GM23338 (cell line): ENCODE results near the gene HNMT. TPM values are rescaled to one million over a fixed set of nuclear protein-coding genes. Genes with fewer than 3 reads are reported as not detected.

ENCODE experiments used
- ATAC-seq: fragments of 200-7000 bp; cut with Tn5 transposase; 3 replicates; pipeline ENCODE4 v1.9.1; 2020
- DNase-seq: peaks from one replicate; pipeline ENCODE4 v3.0.0-alpha.2; 2015; ENCODE audit warnings: low spot score
- H2AFZ ChIP-seq: fragments of 200-600 bp; sonication (generic); 2 replicates; pipeline ENCODE4 v1.8.0; 2016; ENCODE audit warnings: antibody characterized with exemption, mild to moderate bottlenecking, moderate library complexity
- H3F3A ChIP-seq: fragments of 200-600 bp; sonication (generic); replicated peaks from 2 replicates; pipeline ENCODE4 v1.8.0; 2017; ENCODE audit warnings: antibody characterized with exemption, mixed run types, low read depth
- H3K27ac ChIP-seq: fragments of 200-600 bp; sonication (generic); 2 replicates; pipeline ENCODE4 v1.6.1; 2016; ENCODE audit warnings: low read depth
- H3K27me3 ChIP-seq: fragments of 200-600 bp; sonication (generic); 2 replicates; pipeline ENCODE4 v1.8.0; 2016; ENCODE audit warnings: mild to moderate bottlenecking, mixed run types, moderate library complexity; ENCODE audit not compliant: insufficient read depth
- H3K36me3 ChIP-seq: fragments of 200-600 bp; sonication (generic); 2 replicates; pipeline ENCODE4 v1.8.0; 2016; ENCODE audit warnings: mild to moderate bottlenecking; ENCODE audit not compliant: insufficient read depth
- H3K4me1 ChIP-seq: fragments of 200-600 bp; sonication (generic); 2 replicates; pipeline ENCODE4 v1.8.0; 2016; ENCODE audit warnings: mild to moderate bottlenecking, moderate library complexity; ENCODE audit not compliant: insufficient read depth
- H3K4me2 ChIP-seq: fragments of 200-600 bp; sonication (generic); 2 replicates; pipeline ENCODE4 v1.7.1; 2017; ENCODE audit warnings: mixed run types
- H3K4me3 ChIP-seq: fragments of 200-600 bp; sonication (generic); 2 replicates; pipeline ENCODE4 v1.6.1; 2016; ENCODE audit warnings: mixed run types
- H3K79me2 ChIP-seq: fragments of 200-600 bp; sonication (generic); replicated peaks from 2 replicates; pipeline ENCODE4 v1.8.0; 2017; ENCODE audit warnings: mild to moderate bottlenecking; ENCODE audit not compliant: insufficient read depth
- H3K9me2 ChIP-seq: fragments of 200-600 bp; sonication (generic); 2 replicates; pipeline ENCODE4 v1.8.0; 2017; ENCODE audit not compliant: insufficient read depth
- H4K20me1 ChIP-seq: fragments of 200-600 bp; sonication (generic); replicated peaks from 2 replicates; pipeline ENCODE4 v1.8.0; 2017; ENCODE audit warnings: mild to moderate bottlenecking; ENCODE audit not compliant: insufficient read depth
- H3K27ac Mint-ChIP-seq: 2 replicates; pipeline ENCODE4 v1.8.0; 2020; ENCODE audit warnings: inconsistent platforms, mild to moderate bottlenecking, moderate library complexity, mixed read lengths
- H3K27me3 Mint-ChIP-seq: 3 replicates; pipeline ENCODE4 v1.8.0; 2022; ENCODE audit warnings: low read depth, mild to moderate bottlenecking, moderate library complexity, mixed read lengths, inconsistent platforms; ENCODE audit not compliant: insufficient read depth, poor library complexity
- H3K36me3 Mint-ChIP-seq: 3 replicates; pipeline ENCODE4 v1.8.0; 2021; ENCODE audit warnings: low read depth, mild to moderate bottlenecking, inconsistent platforms, moderate library complexity, mixed read lengths
- H3K4me1 Mint-ChIP-seq: 3 replicates; pipeline ENCODE4 v1.8.0; 2020; ENCODE audit warnings: mild to moderate bottlenecking, inconsistent platforms, mixed read lengths
- H3K4me3 Mint-ChIP-seq: 3 replicates; pipeline ENCODE4 v1.8.0; 2021; ENCODE audit warnings: moderate library complexity, mild to moderate bottlenecking, inconsistent platforms, mixed read lengths
- H3K9me3 Mint-ChIP-seq: 3 replicates; pipeline ENCODE4 v1.8.0; 2020; ENCODE audit warnings: moderate library complexity, mild to moderate bottlenecking, inconsistent platforms, mixed read lengths
- CREB1 ChIP-seq: fragments of 250-450 bp; sonication (Bioruptor Pico); IDR thresholded peaks from 2 replicates; pipeline ENCODE4 v1.5.0; 2020; ENCODE audit warnings: low read depth, mild to moderate bottlenecking, moderate library complexity
- CTCF ChIP-seq, 2 experiments: fragments of 200-600 bp in 1 of 2; sonication (generic) in 1 of 2; conservative IDR thresholded peaks; 2 replicates each; pipeline versions ENCODE4 v1.5.1 to v1.6.1; 2016 to 2017; ENCODE audit warnings: antibody characterized with exemption in 2 of 2, low read depth in 2 of 2, mild to moderate bottlenecking in 2 of 2, moderate library complexity in 1 of 2
- ETS1 ChIP-seq: IDR thresholded peaks from 2 replicates; pipeline ENCODE4 v1.6.1; 2016; ENCODE audit warnings: antibody characterized with exemption
- EZH2 ChIP-seq: fragments of 200-600 bp; sonication (generic); IDR thresholded peaks from one replicate; pipeline ENCODE4 v1.8.0; 2017; ENCODE audit warnings: antibody characterized with exemption, mild to moderate bottlenecking, low read depth; ENCODE audit not compliant: unreplicated experiment
- EZH2phosphoT487 ChIP-seq: fragments of 200-600 bp; sonication (generic); IDR thresholded peaks from one replicate; pipeline ENCODE4 v1.8.1; 2018; ENCODE audit warnings: antibody characterized with exemption; ENCODE audit not compliant: unreplicated experiment
- JUNB ChIP-seq: IDR thresholded peaks from one replicate; pipeline ENCODE4 v1.6.1; 2016; ENCODE audit warnings: antibody characterized with exemption; ENCODE audit not compliant: unreplicated experiment
- POLR2AphosphoS5 ChIP-seq: IDR thresholded peaks from 2 replicates; pipeline ENCODE4 v1.6.1; 2016; ENCODE audit warnings: antibody characterized with exemption, low read depth
- REST ChIP-seq: IDR thresholded peaks from one replicate; pipeline ENCODE4 v1.6.1; 2018; ENCODE audit warnings: antibody characterized with exemption; ENCODE audit not compliant: unreplicated experiment
- STAT1 ChIP-seq: IDR thresholded peaks from one replicate; pipeline ENCODE4 v1.6.1; 2016; ENCODE audit warnings: antibody characterized with exemption; ENCODE audit not compliant: unreplicated experiment
- ZNF114 ChIP-seq: fragments of 250-450 bp; sonication (Bioruptor Pico); IDR thresholded peaks from 2 replicates; pipeline ENCODE4 v1.5.0; 2020; ENCODE audit warnings: mild to moderate bottlenecking, moderate library complexity
- ZNF331 ChIP-seq: fragments of 250-450 bp; sonication (Bioruptor Pico); IDR thresholded peaks from 2 replicates; pipeline ENCODE4 v1.5.0; 2020; ENCODE audit warnings: low read depth, mild to moderate bottlenecking, moderate library complexity
- polyA plus RNA-seq: library from polyadenylated mRNA; unstranded; fragments of >200 nt; fragmentation: Nextera tagmentation; extraction: Ambion mirVana; gene quantifications from 2 replicates; pipeline ENCODE4 v1.2.1, GENCODE V29; 2016
- total RNA-seq: library from RNA; depleted of rRNA; stranded (reverse); fragments of >200 nt; shearing (Covaris generic); gene quantifications from 2 replicates; pipeline ENCODE4 v1.2.3, GENCODE V29; 2014

The HNMT gene
- total and polyA plus RNA-seq, 2 experiments from 2014 or later: 3.3 to 3.4 TPM

GRCh38 chr2:137967042-137967441, 2.8 kb downstream of the HNMT start:
- Histone ChIP-seq H4K20me1 (no peaks in the 10 kb centered on the region), H3K4me1 (peaks cover 19% of the 10 kb centered on the region), H3K27me3 (no peaks in the 10 kb centered on the region), H3K36me3 (no peaks in the 10 kb centered on the region), H3F3A (no peaks in the 10 kb centered on the region), H3K4me3 (no peak overlapping the region), H3K79me2 (no peaks in the 10 kb centered on the region), H3K9me2 (no peaks in the 10 kb centered on the region), H2AFZ (no peak overlapping the region), H3K4me2 (no peak overlapping the region), H3K27ac (no peak overlapping the region)
- no peak overlapping the region for H3K4me3 Mint-ChIP-seq
- DNase-seq: no peak
- H3K27me3 Mint-ChIP-seq: peaks cover 2% of the 10 kb centered on the region
- H3K4me1 Mint-ChIP-seq: peaks cover 18% of the 10 kb centered on the region
- no peak for TF ChIP-seq EZH2phosphoT487
- TF ChIP-seq EZH2: no peak
- TF ChIP-seq JUNB: no peak
- TF ChIP-seq POLR2AphosphoS5: no peak
- no peak for TF ChIP-seq STAT1
- no peak for TF ChIP-seq ETS1
- no peak for TF ChIP-seq REST
- TF ChIP-seq ZNF331 (CRISPR knock-in tag): no peak
- TF ChIP-seq CREB1 (CRISPR knock-in tag): no peak
- no peak for ATAC-seq
- H3K36me3 Mint-ChIP-seq: no peaks in the 10 kb centered on the region
- no peaks in the 10 kb centered on the region for H3K9me3 Mint-ChIP-seq
- no peak overlapping the region for H3K27ac Mint-ChIP-seq

- Histone ChIP-seq H3K9me2 (no peaks in the 10 kb centered on the region), H3K4me3 (no peak overlapping the region), H3K4me2 (no peak overlapping the region), H3K36me3 (no peaks in the 10 kb centered on the region), H2AFZ (no peak overlapping the region), H3K27me3 (no peaks in the 10 kb centered on the region), H3K27ac (no peak overlapping the region), H3K4me1 (peaks cover 14% of the 10 kb centered on the region), H3K79me2 (no peaks in the 10 kb centered on the region), H4K20me1 (no peaks in the 10 kb centered on the region), H3F3A (no peaks in the 10 kb centered on the region)
- H3K36me3 Mint-ChIP-seq: no peaks in the 10 kb centered on the region
- no peaks in the 10 kb centered on the region for H3K9me3 Mint-ChIP-seq
- ATAC-seq (no peak), DNase-seq (no peak)
- H3K4me3 Mint-ChIP-seq: no peak overlapping the region
- H3K27me3 Mint-ChIP-seq: peaks cover 2% of the 10 kb centered on the region
- no peak overlapping the region for H3K27ac Mint-ChIP-seq
- peaks cover 14% of the 10 kb centered on the region for H3K4me1 Mint-ChIP-seq
- TF ChIP-seq REST: no peak
- no peak for TF ChIP-seq ZNF114 (CRISPR knock-in tag)
- TF ChIP-seq CTCF (conservative IDR thresholded peaks at IDR 0.05; ENCODE audit: low read depth in 2 of 2): no peak
- TF ChIP-seq POLR2AphosphoS5: no peak
- TF ChIP-seq JUNB: no peak
Observed at GRCh38 chr2:137968477-137969417, 4.5 kb downstream of the HNMT start.
